Activated CD8-positive, alpha-beta T cell treated with anti-CD3 and anti-CD28 coated beads for 36 hours (primary cell): Measurements from ENCODE around the gene MAPK6. TPM values are rescaled to one million over a fixed set of nuclear protein-coding genes. Genes with fewer than 3 reads are reported as not detected.

Source experiments
- ATAC-seq: fragments of 200-7000 bp; cut with Tn5 transposase; one replicate; pipeline ENCODE4 v1.10.0; 2021; ENCODE audit warnings: mild to moderate bottlenecking, moderate library complexity
- CTCF ChIA-PET: fragments of 350-600 bp; sonication (Branson Sonifier 250); formaldehyde crosslinking; loops from one replicate; lab custom pipeline; 2021; ENCODE audit warnings: antibody characterized with exemption; lab: Charles Lee
- POLR2A ChIA-PET: fragments of 350-600 bp; sonication (Branson Sonifier 250); formaldehyde crosslinking; loops from one replicate; lab custom pipeline; 2021; ENCODE audit warnings: antibody characterized with exemption; lab: Charles Lee
- DNase-seq: peaks from one replicate; pipeline ENCODE4 v3.0.0-alpha.2; 2020
- H3K27ac Mint-ChIP-seq: one replicate; pipeline ENCODE4 v1.8.0; 2021; ENCODE audit warnings: mild to moderate bottlenecking, mixed read lengths
- H3K27me3 Mint-ChIP-seq: one replicate; pipeline ENCODE4 v1.8.0; 2021; ENCODE audit warnings: mixed read lengths
- H3K36me3 Mint-ChIP-seq: one replicate; pipeline ENCODE4 v1.8.0; 2021; ENCODE audit warnings: low read depth, mixed read lengths
- H3K4me1 Mint-ChIP-seq: one replicate; pipeline ENCODE4 v1.8.0; 2021; ENCODE audit warnings: low read depth, mixed read lengths
- H3K4me3 Mint-ChIP-seq: one replicate; pipeline ENCODE4 v1.8.0; 2021; ENCODE audit warnings: mild to moderate bottlenecking, moderate library complexity, mixed read lengths
- H3K9me3 Mint-ChIP-seq: one replicate; pipeline ENCODE4 v1.8.0; 2021; ENCODE audit warnings: mixed read lengths
- intact Hi-C: fragments of 100-400 bp; cut with micrococcal nuclease; formaldehyde crosslinking; loops from one replicate; pipeline ENCODE4 v1.10.0; 2022
- total RNA-seq, 2 experiments: library from RNA; stranded (reverse); gene quantifications; one replicate each; pipeline ENCODE4 v1.2.3, GENCODE V29; 2021
- TF ChIP-seq, protein P1 (sequence below): fragments of 200-600 bp; IDR thresholded peaks from one replicate; pipeline ENCODE4 v1.8.0; 2022; ENCODE audit warnings: antibody characterized with exemption, mild to moderate bottlenecking

The MAPK6 gene
- total RNA-seq, 2 experiments from 2014 or later, result 40.5 to 42.2 TPM

- TF ChIP-seq, protein P1, sequence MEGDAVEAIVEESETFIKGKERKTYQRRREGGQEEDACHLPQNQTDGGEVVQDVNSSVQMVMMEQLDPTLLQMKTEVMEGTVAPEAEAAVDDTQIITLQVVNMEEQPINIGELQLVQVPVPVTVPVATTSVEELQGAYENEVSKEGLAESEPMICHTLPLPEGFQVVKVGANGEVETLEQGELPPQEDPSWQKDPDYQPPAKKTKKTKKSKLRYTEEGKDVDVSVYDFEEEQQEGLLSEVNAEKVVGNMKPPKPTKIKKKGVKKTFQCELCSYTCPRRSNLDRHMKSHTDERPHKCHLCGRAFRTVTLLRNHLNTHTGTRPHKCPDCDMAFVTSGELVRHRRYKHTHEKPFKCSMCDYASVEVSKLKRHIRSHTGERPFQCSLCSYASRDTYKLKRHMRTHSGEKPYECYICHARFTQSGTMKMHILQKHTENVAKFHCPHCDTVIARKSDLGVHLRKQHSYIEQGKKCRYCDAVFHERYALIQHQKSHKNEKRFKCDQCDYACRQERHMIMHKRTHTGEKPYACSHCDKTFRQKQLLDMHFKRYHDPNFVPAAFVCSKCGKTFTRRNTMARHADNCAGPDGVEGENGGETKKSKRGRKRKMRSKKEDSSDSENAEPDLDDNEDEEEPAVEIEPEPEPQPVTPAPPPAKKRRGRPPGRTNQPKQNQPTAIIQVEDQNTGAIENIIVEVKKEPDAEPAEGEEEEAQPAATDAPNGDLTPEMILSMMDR, result no peak
- no peak for ATAC-seq
- H3K4me1 Mint-ChIP-seq, result no peaks in the 10 kb centered on the region
- CTCF ChIA-PET, result no interaction called here
- H3K4me3 Mint-ChIP-seq, result no peak overlapping the region
- H3K27ac Mint-ChIP-seq, result no peak overlapping the region
- H3K9me3 Mint-ChIP-seq, result no peaks in the 10 kb centered on the region
- no peak for DNase-seq
- H3K36me3 Mint-ChIP-seq, result no peaks in the 10 kb centered on the region
- no peaks in the 10 kb centered on the region for H3K27me3 Mint-ChIP-seq
- intact Hi-C loops, result no loop called here
- POLR2A ChIA-PET, result no interaction called here
Observed at GRCh38 chr15:52100807-52101442, 81.9 kb downstream of the MAPK6 start.

GRCh38 chr15:52101542-52102323 lies 82.7 kb downstream of the MAPK6 start:
- POLR2A ChIA-PET, result no interaction called here
- Mint-ChIP-seq H3K9me3 (no peaks in the 10 kb centered on the region), H3K27me3 (no peaks in the 10 kb centered on the region), H3K36me3 (no peaks in the 10 kb centered on the region), H3K4me1 (no peaks in the 10 kb centered on the region), H3K27ac (no peak overlapping the region), H3K4me3 (no peak overlapping the region)
- TF ChIP-seq, protein P1, result no peak
- ATAC-seq (no peak), DNase-seq (no peak)
- intact Hi-C loops, result no loop called here
- CTCF ChIA-PET, result no interaction called here

DNA sequence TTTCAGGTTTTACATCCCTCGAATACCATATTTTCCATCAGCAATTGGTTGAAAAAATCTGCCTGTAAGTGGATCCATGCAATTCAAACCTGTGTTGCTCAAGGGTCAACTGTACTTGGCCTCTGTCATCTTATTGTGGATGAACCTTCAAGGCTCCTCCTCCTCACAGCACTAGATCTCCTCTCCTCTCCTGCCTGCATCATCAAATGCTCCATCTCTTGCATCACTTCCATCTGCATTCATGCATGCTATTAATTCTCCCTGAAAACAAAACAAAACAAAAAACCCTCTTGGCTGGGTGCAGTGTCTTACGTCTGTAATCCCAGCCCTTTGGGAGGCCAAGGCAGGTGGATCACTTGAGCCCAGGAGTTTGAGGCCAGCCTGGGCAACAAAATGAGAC lies 83.4 kb downstream of the MAPK6 start:
- ATAC-seq (no peak), DNase-seq (no peak)
- POLR2A ChIA-PET, result no interaction called here
- H3K9me3 Mint-ChIP-seq, result no peaks in the 10 kb centered on the region
- no peaks in the 10 kb centered on the region for H3K4me1 Mint-ChIP-seq
- H3K36me3 Mint-ChIP-seq, result no peaks in the 10 kb centered on the region
- TF ChIP-seq, protein P1, result no peak
- no peaks in the 10 kb centered on the region for H3K27me3 Mint-ChIP-seq
- intact Hi-C loops, result no loop called here
- CTCF ChIA-PET, result no interaction called here
- no peak overlapping the region for H3K4me3 Mint-ChIP-seq
- no peak overlapping the region for H3K27ac Mint-ChIP-seq

DNA sequence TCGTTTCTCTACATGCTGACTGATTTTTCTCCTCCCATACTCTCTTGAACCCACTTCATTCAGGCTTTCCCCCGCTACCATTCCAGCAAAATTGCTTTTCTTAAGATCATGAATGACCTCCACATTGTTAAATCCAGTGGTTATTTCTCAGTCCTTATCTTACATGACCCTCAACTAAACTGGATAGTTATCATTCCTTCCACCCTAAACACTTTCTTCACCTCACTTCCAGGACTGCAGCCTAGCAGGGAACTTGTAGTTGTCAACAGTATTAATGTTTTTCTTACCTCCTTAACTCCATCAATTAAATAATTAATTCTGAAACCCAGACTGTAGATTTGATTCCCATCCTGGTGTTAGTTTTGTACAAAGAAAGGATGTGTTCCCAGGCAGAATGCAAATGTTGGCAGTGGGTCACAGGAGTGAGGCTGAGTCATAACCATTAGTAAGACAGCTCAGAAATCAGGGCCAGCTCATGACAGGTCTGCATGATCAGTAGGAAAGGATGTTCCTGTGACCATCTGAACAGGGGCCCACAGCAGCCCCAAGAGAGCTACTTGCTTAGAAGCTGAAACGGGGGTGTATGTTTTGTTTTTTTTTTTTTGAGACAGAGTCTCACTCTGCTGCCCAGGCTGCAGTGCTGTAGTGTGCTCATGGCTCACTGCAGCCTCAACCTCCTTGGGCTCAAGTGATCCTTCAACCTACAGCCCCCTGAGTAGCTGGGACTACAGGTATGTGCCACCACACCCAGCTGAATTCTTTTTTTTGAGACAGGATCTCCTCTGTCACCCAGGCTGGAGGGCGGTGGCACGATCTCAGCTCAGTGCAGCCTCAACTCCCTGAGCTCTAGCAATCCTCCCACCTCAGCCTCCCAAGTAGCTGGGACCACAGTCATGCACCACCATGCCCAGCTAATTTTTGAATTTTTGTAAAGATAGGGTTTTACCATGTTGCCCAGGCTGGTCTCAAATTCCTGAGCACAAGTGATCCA lies 84.5 kb downstream of the MAPK6 start:
- no peak overlapping the region for H3K4me3 Mint-ChIP-seq
- H3K4me1 Mint-ChIP-seq, result no peaks in the 10 kb centered on the region
- CTCF ChIA-PET, result interaction anchor here (0.6 kb wide), 1 partner anchor 25 kb away, joined by 3 read pairs; no protein-coding TSS in a partner anchor
- DNase-seq (peak; percentile 37), ATAC-seq (peak; percentile 82)
- peaks cover 2% of the 10 kb centered on the region for H3K27me3 Mint-ChIP-seq
- intact Hi-C loops, result no loop called here
- TF ChIP-seq, protein P1, result no peak
- POLR2A ChIA-PET, result no interaction called here
- H3K36me3 Mint-ChIP-seq, result no peaks in the 10 kb centered on the region
- no peak overlapping the region for H3K27ac Mint-ChIP-seq
- no peaks in the 10 kb centered on the region for H3K9me3 Mint-ChIP-seq
